Stimulated activated CD8-positive, alpha-beta memory T cell treated with anti-CD3 and anti-CD28 coated beads, Interleukin-4, amount 100 ng/mL, for 4 hours (primary cell): ENCODE data around the gene ANKRD36C.
"Not testable (repeated sequence)": the region's sequence is repeated elsewhere in the genome, so short reads cannot be mapped to it uniquely, and the experiment has no call there.

Experiments used
- DNase-seq, 2 donors: peaks; one replicate each; pipeline ENCODE4 v3.0.0-alpha.2; 2020; ENCODE audit warnings: low read depth in 2 of 2, low spot score in 1 of 2

Gene ANKRD36C

GRCh38 chr2:95991351-95992094 lies at the start of gene ANKRD36C:
ANKRD36C (minus strand) TSS chr2:95991824; CDS start chr2:95991708, 116 bp downstream.
- DNase-seq, result not testable (repeated sequence)

- not testable (repeated sequence) for DNase-seq
Measured at GRCh38 chr2:96035554-96035953, 43.9 kb upstream of the ANKRD36C start.

GRCh38 chr2:96034792-96035191 lies 43.2 kb upstream of the ANKRD36C start, which contains the start of gene GPAT2:
GPAT2 (minus strand) TSS chr2:96034916; CDS start chr2:96032359, 2,557 bp downstream.
- not testable (repeated sequence) for DNase-seq

- not testable (repeated sequence) for DNase-seq
Measured at GRCh38 chr2:96033997-96034396, 42.4 kb upstream of the ANKRD36C start.

- DNase-seq, result not testable (repeated sequence)
Measured at GRCh38 chr2:96027725-96028325, 36.2 kb upstream of the ANKRD36C start.

GRCh38 chr2:96025755-96026154 lies 34.1 kb upstream of the ANKRD36C start:
- not testable (repeated sequence) for DNase-seq

GRCh38 chr2:96025194-96025492 lies 33.5 kb upstream of the ANKRD36C start:
- no peak for DNase-seq

GRCh38 chr2:96024336-96025193 lies 32.9 kb upstream of the ANKRD36C start:
- DNase-seq, result no peak

- not testable (repeated sequence) for DNase-seq
Measured at GRCh38 chr2:96023701-96024100, 32.1 kb upstream of the ANKRD36C start.

- peak in 1 of 2 donors; percentile 43 for DNase-seq
Measured at GRCh38 chr2:96022701-96023447, 31.2 kb upstream of the ANKRD36C start.

GRCh38 chr2:96022126-96022525 lies 30.5 kb upstream of the ANKRD36C start:
- DNase-seq, result not testable (repeated sequence)

GRCh38 chr2:96021142-96021541 lies 29.5 kb upstream of the ANKRD36C start:
- DNase-seq, result not testable (repeated sequence)

- DNase-seq, result not testable (repeated sequence)
Measured at GRCh38 chr2:96019909-96020590, 28.4 kb upstream of the ANKRD36C start.

- DNase-seq, result not testable (repeated sequence)
Measured at GRCh38 chr2:96016321-96016720, 24.7 kb upstream of the ANKRD36C start.

GRCh38 chr2:96012792-96013264 lies 21.2 kb upstream of the ANKRD36C start:
- DNase-seq, result not testable (repeated sequence)

- DNase-seq, result not testable (repeated sequence)
Measured at GRCh38 chr2:96012086-96012791, 20.6 kb upstream of the ANKRD36C start.

GRCh38 chr2:96011129-96011455 lies 19.5 kb upstream of the ANKRD36C start:
- DNase-seq, result not testable (repeated sequence)

- DNase-seq, result peak; percentile 93 to 94
Measured at GRCh38 chr2:96010320-96011128, 18.9 kb upstream of the ANKRD36C start.

- DNase-seq, result not testable (repeated sequence)
Measured at GRCh38 chr2:96009833-96010232, 18.2 kb upstream of the ANKRD36C start.
